VCaP (cell line): ENCODE measurements around the gene B3GLCT.

Experiments
- H3K27ac ChIP-seq: fragments of 450-650 bp; 2 replicates; pipeline ENCODE4 v1.5.1; 2017
- TF ChIP-seq, protein P1 (sequence below): fragments of 450-650 bp; conservative IDR thresholded peaks from 2 replicates; pipeline ENCODE4 v1.5.1; 2017; ENCODE audit warnings: mild to moderate bottlenecking, moderate library complexity

The B3GLCT gene

GRCh38 chr13:31320946-31321345 lies 121.2 kb downstream of the B3GLCT start:
- no peak overlapping the region for H3K27ac ChIP-seq
- TF ChIP-seq, protein P1, sequence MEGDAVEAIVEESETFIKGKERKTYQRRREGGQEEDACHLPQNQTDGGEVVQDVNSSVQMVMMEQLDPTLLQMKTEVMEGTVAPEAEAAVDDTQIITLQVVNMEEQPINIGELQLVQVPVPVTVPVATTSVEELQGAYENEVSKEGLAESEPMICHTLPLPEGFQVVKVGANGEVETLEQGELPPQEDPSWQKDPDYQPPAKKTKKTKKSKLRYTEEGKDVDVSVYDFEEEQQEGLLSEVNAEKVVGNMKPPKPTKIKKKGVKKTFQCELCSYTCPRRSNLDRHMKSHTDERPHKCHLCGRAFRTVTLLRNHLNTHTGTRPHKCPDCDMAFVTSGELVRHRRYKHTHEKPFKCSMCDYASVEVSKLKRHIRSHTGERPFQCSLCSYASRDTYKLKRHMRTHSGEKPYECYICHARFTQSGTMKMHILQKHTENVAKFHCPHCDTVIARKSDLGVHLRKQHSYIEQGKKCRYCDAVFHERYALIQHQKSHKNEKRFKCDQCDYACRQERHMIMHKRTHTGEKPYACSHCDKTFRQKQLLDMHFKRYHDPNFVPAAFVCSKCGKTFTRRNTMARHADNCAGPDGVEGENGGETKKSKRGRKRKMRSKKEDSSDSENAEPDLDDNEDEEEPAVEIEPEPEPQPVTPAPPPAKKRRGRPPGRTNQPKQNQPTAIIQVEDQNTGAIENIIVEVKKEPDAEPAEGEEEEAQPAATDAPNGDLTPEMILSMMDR: no peak

- H3K27ac ChIP-seq: no peak overlapping the region
- TF ChIP-seq, protein P1: no peak
These were observed 121.7 kb downstream of the B3GLCT start for GRCh38 chr13:31321457-31321856.

- TF ChIP-seq, protein P1: no peak
- H3K27ac ChIP-seq: no peak overlapping the region
These were observed 122.3 kb downstream of the B3GLCT start for GRCh38 chr13:31322026-31322425.

DNA sequence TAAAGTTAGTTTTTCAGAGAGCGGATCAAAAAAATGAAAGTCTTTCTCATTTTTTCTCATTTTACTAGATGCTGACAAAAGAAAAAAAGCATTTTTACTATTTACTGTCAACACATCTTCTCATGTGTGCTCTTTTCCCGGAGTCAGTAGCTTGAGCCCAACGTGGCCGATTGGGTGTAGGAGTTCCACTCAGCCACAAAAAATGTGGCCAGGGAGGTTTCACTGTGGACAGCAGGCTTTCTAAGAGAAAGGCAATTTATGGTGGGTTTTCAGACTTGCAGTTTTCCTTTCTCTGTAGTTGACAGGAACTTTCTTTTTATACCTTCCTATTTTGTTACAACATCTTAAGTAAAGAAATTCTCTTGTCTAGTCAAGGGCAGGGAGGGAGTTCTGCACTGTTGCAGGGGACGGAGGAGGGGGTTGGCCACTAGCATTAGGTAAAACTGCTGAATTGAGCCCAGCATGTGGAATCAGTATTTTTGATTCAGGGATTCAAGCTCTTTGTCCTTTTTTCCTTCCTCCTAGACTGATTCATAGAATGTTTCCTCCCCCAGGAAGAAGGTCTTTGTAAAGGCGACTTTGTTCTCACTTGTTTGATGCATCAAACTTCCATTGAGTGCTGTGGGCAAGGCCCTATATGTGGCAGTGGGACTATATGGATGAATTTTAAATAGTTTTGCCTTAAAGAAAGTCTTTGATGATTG lies 123.1 kb downstream of the B3GLCT start:
- TF ChIP-seq, protein P1: no peak
- H3K27ac ChIP-seq: no peak overlapping the region

- TF ChIP-seq, protein P1: no peak
These were observed 127.5 kb downstream of the B3GLCT start for GRCh38 chr13:31327182-31327860.

DNA sequence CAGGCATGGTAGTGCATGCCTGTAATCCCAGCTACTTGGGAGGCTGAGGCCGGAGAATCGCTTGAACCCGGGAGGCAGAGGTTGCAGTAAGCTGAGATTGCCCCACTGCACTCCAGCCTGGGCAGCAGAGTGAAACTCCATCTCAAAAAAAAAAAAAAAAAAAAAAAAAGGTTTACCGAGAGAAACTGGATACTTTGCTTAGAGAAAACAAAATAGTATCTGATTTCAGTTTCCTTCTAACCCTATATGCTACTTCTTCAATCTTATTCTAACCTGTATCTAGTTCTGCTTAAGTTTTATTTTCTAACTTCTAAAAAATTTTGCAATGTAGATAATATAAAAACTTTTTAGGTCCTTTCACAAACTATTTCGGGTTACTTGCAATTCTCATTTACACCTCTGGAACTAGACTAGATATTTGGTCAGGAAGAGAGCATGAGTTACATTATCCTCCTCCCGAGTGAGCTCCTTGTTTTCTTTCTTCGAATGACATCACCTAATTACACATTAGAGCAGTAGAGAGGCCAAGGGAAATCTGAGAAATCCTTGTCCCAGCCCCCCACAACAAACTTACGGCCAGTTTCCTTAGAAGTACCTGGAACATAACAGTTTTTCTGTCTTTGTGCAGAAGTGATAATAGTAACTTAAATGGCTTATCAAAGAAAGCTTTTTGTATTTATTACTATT lies 128.9 kb downstream of the B3GLCT start:
- H3K27ac ChIP-seq: no peak overlapping the region
- TF ChIP-seq, protein P1: no peak

More at GRCh38 chr13:31327182-31327860, 127.5 kb downstream of the B3GLCT start:
- H3K27ac ChIP-seq: no peak overlapping the region

GRCh38 chr13:31330236-31330635 lies 130.5 kb downstream of the B3GLCT start:
- TF ChIP-seq, protein P1: no peak
- H3K27ac ChIP-seq: no peak overlapping the region
